ENCODE measurements around the gene HDAC7. TPM values are rescaled to one million over a fixed set of nuclear protein-coding genes. Genes with fewer than 3 reads are reported as not detected.

Gene HDAC7
- total RNA-seq, 4 donors from 2014 or later = 55.9 to 96.5 (median 59.4) TPM

GRCh38 chr12:47864646-47865235, 45.0 kb upstream of the HDAC7 start:
- Histone ChIP-seq H3K27me3 (no peaks in the 10 kb centered on the region), H3K27ac (no peak overlapping the region), H3K4me3 (no peak overlapping the region), H3K4me1 (peaks cover 0 to 3% (median under 1%) of the 10 kb centered on the region in 3 donors), H3K36me3 (no peaks in the 10 kb centered on the region), H3K9me3 (no peaks in the 10 kb centered on the region)
- ATAC-seq = no peak
- TF ChIP-seq POLR2AphosphoS5 (IDR thresholded peaks at IDR 0.05) = no peak
- no peak for TF ChIP-seq CTCF (IDR thresholded peaks at IDR 0.05)
- no peak for TF ChIP-seq POLR2A (IDR thresholded peaks at IDR 0.05)
- no peak for TF ChIP-seq EP300 (IDR thresholded peaks at IDR 0.05)
- WGBS, 2 donors (ENCODE audit: low coverage in 1 of 2) = 86% methylated on average over 11 of the region's 14 CpGs; no CpG with 5 or more reads in 1 of the 2 donors

GRCh38 chr12:47863985-47864384, 44.3 kb upstream of the HDAC7 start:
- Histone ChIP-seq H3K27ac (no peak overlapping the region), H3K9me3 (no peaks in the 10 kb centered on the region), H3K4me3 (no peak overlapping the region), H3K4me1 (no peaks in the 10 kb centered on the region), H3K36me3 (no peaks in the 10 kb centered on the region), H3K27me3 (no peaks in the 10 kb centered on the region)
- no peak for ATAC-seq
- TF ChIP-seq POLR2A (IDR thresholded peaks at IDR 0.05) = no peak
- no peak for TF ChIP-seq EP300 (IDR thresholded peaks at IDR 0.05)
- no peak for TF ChIP-seq CTCF (IDR thresholded peaks at IDR 0.05)
- no peak for TF ChIP-seq POLR2AphosphoS5 (IDR thresholded peaks at IDR 0.05)
- no CpG with 5 or more reads among the region's 6 CpGs for WGBS, 2 donors (ENCODE audit: low coverage in 1 of 2)

DNA sequence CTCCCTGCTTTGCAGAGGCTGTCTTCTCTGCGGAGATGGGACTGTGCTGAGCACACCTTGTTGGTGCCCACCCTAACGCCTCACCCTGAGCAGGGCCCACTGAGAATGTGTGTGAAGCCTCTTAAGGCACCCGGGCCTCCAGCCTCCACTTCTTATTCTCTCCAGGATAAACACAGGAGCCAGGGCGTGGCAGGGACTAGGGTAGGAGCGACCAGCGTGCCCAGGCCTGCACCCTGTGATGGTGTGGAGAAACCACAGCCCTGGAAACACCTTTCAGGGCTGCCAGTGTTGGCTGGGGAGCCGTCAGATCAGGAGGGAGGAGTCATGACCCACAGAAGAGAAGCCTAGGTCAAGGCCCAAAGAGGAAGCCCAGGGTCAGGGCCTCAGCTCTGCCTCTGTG, 43.8 kb upstream of the HDAC7 start:
- Histone ChIP-seq H3K4me1 (no peaks in the 10 kb centered on the region), H3K27me3 (no peaks in the 10 kb centered on the region), H3K27ac (no peak overlapping the region), H3K36me3 (no peaks in the 10 kb centered on the region), H3K9me3 (no peaks in the 10 kb centered on the region), H3K4me3 (no peak overlapping the region)
- no peak for ATAC-seq
- TF ChIP-seq EP300 (IDR thresholded peaks at IDR 0.05) = no peak
- TF ChIP-seq POLR2A (IDR thresholded peaks at IDR 0.05) = no peak
- TF ChIP-seq POLR2AphosphoS5 (IDR thresholded peaks at IDR 0.05) = no peak
- TF ChIP-seq CTCF (IDR thresholded peaks at IDR 0.05) = no peak
- WGBS, 2 donors (ENCODE audit: low coverage in 1 of 2) = no CpG with 5 or more reads among the region's 7 CpGs

GRCh38 chr12:47862881-47863280, 43.2 kb upstream of the HDAC7 start:
- H3K4me1 ChIP-seq = no peaks in the 10 kb centered on the region
- H3K9me3 ChIP-seq = no peaks in the 10 kb centered on the region
- TF ChIP-seq POLR2AphosphoS5 (IDR thresholded peaks at IDR 0.05) (no peak), EP300 (IDR thresholded peaks at IDR 0.05) (no peak), CTCF (IDR thresholded peaks at IDR 0.05) (no peak), POLR2A (IDR thresholded peaks at IDR 0.05) (no peak)
- H3K27me3 ChIP-seq = no peaks in the 10 kb centered on the region
- 93 to 100% methylated on average over 1 to 3 of the region's 7 CpGs for WGBS, 2 donors (ENCODE audit: low coverage in 1 of 2)
- no peak overlapping the region for H3K4me3 ChIP-seq
- H3K27ac ChIP-seq = no peak overlapping the region
- no peaks in the 10 kb centered on the region for H3K36me3 ChIP-seq
- ATAC-seq = no peak

DNA sequence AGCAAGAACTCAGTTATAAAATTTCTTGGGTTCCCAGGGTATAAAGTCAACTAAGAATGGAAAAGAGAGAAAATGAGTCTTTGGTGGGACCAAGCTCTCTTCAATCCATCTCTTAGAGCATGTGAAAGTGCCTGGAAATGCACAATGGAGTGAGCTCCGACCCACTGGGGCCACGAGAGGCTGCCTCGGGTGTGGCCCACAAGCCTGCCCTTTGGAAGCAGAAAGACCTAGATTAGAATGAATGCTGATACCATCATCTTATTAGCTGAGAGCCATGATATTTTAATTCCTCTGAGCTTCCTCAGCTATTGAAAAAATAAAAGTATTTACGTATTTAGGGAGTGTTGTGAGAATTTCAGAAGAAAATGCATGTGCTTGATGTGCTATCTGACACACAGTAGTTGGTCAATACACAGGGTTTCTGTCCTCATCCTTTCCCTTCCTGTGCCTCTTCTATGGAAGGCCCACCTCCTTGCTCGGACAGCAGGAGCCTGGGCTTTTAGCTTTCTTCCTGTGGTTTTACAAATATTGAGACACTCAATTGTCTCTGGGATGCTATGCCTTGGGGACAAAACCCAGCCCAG, 42.6 kb upstream of the HDAC7 start:
- no peak for TF ChIP-seq POLR2A (IDR thresholded peaks at IDR 0.05)
- no peak for TF ChIP-seq EP300 (IDR thresholded peaks at IDR 0.05)
- no peak for TF ChIP-seq POLR2AphosphoS5 (IDR thresholded peaks at IDR 0.05)
- TF ChIP-seq CTCF (IDR thresholded peaks at IDR 0.05) = no peak
- 65 to 77% methylated on average over 4 of the region's 5 CpGs for WGBS, 2 donors (ENCODE audit: low coverage in 1 of 2)
- H3K27ac ChIP-seq = no peak overlapping the region
- H3K4me1 ChIP-seq = no peaks in the 10 kb centered on the region
- H3K27me3 ChIP-seq = no peaks in the 10 kb centered on the region
- no peaks in the 10 kb centered on the region for H3K9me3 ChIP-seq
- no peak overlapping the region for H3K4me3 ChIP-seq
- no peak for ATAC-seq
- H3K36me3 ChIP-seq = no peaks in the 10 kb centered on the region
